ENCODE data around the gene EPHA1.

The EPHA1 gene

DNA sequence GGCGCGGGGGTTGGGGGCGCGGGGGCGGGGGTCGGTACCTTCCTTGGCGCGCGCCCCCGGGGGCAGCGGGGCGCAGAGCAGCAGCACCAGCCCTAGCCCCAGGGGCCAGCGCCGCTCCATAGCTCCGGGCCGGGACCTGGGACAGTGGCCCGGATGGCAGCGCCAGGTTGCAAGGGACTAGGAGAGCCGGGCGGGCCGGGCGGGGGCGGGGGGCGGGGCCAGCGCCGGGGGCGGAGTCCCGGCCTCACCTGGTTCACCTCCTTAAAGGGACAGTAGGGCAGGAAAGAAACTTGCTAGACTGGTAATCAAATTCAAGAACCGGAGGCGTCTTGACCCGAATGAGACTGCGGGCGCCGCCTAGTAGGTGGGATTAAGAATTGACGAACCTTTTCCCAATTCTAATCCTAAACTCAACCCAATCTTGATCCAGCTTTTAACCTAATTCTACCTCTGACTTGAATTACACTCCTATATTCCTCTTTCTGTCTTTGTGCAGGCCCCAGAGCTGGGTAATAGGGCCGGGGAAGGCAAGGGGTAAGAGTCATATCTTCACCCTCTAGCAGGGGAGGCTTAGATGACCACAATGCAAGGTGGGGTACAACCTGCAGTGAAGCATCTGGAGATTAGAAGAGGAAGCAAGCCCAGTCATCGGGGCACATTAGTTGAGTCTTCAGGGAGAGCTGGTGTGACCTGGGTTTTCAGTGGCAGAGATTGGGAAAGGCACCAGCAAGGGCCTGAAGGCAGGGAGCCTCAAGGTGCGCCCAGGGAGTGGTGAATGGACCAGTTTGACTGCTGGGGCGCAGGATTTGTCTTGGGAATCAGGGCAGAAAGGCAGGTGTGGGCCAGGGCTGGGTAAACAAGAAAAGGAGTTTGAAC lies at the start of gene EPHA1:
EPHA1 (minus strand) TSS at position 171 of the 876 bp plus-strand sequence; CDS start at position 120, 51 bp downstream.
- DNase-seq, result no peak

DNA sequence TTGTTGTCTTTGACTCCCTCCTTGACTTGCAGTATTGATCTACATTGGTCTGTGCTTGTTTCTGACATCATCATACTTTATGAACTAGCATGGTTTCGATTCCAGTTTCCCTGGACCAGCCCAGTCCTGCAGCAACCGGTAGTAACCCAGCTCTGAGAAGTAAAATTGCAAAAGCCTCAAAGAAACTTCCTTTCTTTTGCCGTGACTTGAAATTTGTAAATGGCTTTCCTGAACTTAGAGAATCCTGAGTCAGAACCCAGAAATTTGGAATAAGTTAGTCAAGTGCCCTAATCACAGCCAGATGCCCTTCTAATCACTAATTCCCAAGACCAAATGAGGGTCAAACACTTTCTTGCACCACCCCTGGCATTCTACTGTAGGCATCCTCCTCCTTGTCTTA lies 49.6 kb upstream of the EPHA1 start:
- no peak for DNase-seq

- DNase-seq, result no peak
Measured at GRCh38 chr7:143456992-143457793, 48.5 kb upstream of the EPHA1 start.

- no peak for DNase-seq
Measured at GRCh38 chr7:143455942-143456341, 47.3 kb upstream of the EPHA1 start.

- no peak for DNase-seq
Measured at GRCh38 chr7:143455491-143455890, 46.8 kb upstream of the EPHA1 start.

DNA sequence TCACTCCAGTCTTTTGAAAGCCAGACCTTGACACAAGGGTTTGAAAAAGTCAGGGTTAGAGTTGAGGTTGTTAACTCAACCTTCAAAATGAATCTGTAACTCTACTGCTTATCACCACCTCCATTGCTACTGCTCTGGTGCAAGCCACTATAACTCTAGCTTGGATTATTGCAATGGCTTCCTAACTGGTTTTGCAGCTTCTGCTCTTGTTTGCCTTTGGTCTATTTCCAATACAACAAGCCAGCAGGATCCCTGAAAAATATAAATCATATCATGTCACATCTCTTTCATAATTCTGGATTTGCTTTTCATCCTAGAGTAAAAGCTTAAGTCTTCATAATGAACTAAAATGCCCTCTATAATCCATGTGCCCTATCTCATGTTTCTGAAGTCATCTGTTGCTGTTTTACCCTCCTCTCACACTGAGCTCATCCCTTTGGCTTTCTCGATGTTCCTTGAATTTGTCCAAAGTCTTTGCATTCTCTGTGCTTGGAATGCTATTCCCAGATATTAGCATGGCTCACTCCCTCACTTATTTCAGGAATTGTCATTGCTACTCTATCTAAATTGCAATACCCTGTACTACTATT lies 45.5 kb upstream of the EPHA1 start:
- DNase-seq, result no peak

GRCh38 chr7:143452495-143452894 lies 43.8 kb upstream of the EPHA1 start:
- DNase-seq, result no peak

DNA sequence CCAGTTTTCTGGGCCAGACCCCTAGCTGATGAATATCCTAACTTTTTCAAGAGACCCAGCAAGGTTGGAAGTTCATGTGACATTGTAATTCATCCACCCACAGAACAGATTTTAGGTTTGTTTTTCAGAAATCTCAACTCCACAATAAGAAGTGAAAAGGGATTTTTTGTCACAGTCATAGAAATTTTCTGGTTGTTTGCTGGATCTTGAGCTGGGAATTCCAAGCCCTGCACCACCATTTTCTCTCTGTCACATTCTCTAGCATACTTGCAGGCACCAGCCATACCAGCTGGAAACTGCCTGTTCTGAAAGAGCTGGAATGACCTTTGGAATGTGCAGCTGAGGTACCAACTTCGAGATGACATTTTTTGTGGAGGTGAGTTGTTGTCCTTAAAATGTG lies 43.1 kb upstream of the EPHA1 start:
- no peak for DNase-seq

DNA sequence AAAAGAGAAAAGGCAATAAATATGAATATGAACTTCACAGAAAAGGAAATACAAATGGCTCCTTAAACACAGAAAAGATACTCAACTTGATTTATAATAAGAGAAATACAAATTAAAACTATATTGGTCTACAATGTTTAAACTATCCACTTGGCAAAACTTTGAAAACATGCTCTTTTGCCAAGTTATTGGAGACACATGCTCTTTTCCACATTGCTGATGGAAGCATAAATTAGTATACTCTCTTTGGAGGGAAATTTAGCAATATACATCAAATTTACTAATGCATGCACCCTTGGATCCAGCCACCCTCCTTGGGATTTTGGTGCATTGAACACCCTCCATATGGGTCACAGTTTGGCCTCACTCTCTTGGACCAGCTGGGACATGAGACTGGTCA lies 42.5 kb upstream of the EPHA1 start:
- DNase-seq, result no peak

GRCh38 chr7:143449793-143450192 lies 41.1 kb upstream of the EPHA1 start:
- DNase-seq, result no peak

DNA sequence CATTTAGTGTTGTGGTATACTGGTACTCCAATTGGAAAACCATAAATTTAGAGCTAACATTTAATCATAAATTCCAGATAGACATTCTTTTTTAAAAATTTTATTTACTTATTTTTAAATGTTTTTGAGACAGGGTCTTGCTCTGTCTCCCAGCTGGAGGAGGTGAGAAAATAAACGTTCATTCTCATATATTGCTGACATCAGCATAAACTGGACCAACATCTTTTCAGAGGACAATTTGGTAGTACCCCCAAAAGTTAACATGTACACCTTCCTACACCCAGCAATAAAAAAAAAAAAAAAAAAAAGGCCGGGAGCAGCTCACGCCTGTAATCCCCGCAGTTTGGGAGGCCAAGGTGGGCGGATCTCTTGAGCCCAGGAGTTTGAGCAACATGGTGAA lies 39.8 kb upstream of the EPHA1 start:
- no peak for DNase-seq

GRCh38 chr7:143447466-143447865 lies 38.8 kb upstream of the EPHA1 start:
- no peak for DNase-seq

- no peak for DNase-seq
Measured at GRCh38 chr7:143444785-143445184, 36.1 kb upstream of the EPHA1 start.

GRCh38 chr7:143444063-143444782 lies 35.6 kb upstream of the EPHA1 start:
- DNase-seq, result no peak

DNA sequence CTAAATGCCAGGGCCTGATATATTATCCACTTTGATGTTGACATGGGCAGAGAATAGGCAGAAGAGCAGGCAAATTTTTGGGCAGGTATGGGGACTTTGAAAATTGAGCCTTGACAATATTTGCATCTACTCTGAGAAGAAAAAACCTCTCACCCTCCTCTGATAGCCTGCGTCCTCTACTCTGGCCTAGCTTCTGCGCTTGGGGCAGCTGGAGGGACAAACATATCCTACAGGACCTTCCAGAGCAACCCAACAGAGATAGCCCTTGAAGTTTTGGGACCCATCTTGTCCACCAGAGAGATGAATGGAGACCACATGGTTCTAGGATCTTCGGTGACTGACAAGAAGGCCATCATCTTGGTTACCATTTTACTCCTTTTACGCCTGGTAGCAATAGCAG lies 34.5 kb upstream of the EPHA1 start, which contains the start of gene TAS2R60:
TAS2R60 (plus strand) TSS at position 301 of the 400 bp plus-strand sequence; CDS start at position 301, 0 bp downstream.
- DNase-seq, result no peak

DNA sequence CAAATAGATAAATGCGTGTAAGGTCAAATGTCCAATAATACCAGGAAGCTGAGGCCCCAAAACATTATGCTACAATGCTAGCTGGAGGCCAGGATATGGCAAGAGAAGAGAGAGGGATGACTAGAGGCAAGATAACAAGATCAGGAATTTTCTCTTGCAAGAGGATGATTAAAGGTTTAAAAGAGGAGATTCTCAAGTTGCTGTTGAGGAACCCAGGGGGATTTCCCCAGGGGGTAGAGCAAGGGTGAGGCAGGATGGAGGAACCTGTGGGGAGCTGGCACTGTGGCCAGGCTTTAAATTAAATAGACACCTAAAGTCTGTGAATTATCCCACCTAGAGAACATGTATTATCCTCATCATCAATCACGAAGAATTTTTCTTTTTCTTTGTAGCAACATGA lies 31.2 kb upstream of the EPHA1 start:
- DNase-seq, result no peak

DNA sequence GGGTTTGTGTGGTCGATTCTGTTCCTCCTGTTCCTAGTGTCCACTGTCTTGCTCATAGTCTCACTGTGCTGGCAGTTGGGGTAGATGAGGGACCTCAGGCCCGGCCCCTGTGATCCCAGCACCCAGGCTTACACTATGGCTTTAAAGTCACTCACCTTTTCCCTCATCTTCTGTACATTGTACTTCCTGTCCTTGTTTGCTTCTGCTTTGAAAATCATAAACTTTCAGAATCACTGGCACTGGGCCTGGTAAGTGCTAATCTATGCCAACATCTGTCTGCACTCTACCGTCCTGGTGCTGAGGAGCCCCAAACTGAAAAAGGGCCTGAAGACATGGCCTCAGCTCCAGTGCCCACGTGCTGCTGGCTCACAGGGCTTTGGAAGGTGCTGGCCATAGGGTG lies 28.9 kb upstream of the EPHA1 start:
- DNase-seq, result no peak

- DNase-seq, result no peak
Measured at GRCh38 chr7:143436325-143436946, 27.8 kb upstream of the EPHA1 start.

DNA sequence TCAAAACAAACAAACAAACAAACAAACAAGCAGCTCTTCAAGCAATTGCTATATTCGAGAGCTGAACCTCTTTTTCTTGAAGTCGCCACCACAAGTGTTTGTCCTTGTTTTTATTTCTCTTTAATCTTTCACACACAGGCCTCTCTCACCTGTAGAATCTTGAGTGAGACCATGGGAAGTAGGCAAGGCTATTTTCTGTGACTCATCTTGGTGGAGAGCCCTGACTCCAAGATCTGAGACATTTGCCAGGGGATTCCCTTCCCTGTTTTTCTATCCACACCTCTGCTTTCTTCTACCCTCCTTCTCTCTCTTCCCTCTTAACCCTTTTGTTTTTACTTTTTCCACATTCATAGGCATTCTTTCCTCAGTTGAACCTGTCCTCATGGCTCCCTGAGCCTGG lies 26.6 kb upstream of the EPHA1 start:
- no peak for DNase-seq

DNA sequence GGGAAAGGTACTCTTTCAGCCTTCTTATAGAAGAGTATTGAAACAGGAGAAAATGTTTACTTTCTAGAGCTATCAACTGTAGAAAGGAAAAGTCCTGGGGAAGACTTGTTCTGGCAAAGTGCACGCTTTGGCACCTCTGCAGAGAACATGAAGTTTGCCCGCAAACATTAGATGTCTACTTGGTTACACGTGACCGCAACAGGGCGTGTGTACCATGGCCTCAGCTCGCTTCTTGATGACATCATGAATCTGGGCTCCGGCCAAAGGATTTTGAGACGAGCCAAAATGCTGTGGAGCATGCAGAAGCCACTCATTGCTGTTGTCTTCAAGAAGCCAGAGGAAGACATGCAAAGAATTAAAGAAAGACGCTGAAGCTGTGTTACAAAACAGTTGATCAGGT lies 26.0 kb upstream of the EPHA1 start:
- DNase-seq, result no peak

DNA sequence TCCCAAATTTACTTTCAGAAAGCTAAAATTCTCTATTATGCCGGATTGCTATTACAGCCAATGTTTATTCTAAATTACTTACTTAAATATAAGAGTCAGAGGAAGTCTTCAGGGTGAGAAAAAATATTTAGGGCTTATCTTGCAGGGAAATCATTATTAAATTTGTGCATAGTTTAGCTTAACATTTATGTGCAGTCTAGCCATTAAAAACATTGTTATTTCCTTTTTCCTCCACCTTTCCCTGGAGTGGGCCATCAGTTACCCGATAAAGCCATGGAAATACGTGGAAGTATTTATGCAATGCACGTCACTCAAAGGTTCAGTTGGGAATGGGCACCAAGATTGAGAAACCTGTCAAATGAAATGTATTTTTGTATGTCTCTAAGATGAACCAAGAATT lies 25.1 kb upstream of the EPHA1 start:
- no peak for DNase-seq

DNA sequence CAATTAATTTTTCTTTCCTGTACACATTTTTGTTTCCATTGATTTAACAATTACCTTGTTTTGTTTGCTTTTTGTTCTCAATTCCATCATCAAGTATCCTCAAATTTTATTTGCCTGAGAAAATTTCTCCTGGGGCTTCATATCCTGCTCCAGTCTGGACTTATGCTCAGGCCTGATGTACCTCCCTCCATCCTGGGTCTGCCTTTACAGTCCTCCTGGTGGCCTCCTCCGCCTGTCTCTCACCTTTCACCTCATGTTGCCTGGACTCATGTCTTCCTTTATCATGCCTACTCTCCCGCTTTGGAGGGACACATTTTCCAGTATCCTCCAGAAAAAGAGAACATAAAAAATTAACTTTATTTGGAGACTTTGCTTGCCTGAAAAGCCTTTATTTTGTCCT lies 22.5 kb upstream of the EPHA1 start:
- no peak for DNase-seq

All from stimulated activated CD4-positive, alpha-beta T cell treated with anti-CD3 and anti-CD28 coated beads, Interleukin-2, amount 100 ng/mL, for 48 hours (primary cell).